ENCODE measurements around the gene NELL2. TPM values are rescaled to one million over a fixed set of nuclear protein-coding genes. Genes with fewer than 3 reads are reported as not detected.

NELL2 gene
- total and polyA plus RNA-seq, 2 experiments from 2014 or later, result not detected

DNA sequence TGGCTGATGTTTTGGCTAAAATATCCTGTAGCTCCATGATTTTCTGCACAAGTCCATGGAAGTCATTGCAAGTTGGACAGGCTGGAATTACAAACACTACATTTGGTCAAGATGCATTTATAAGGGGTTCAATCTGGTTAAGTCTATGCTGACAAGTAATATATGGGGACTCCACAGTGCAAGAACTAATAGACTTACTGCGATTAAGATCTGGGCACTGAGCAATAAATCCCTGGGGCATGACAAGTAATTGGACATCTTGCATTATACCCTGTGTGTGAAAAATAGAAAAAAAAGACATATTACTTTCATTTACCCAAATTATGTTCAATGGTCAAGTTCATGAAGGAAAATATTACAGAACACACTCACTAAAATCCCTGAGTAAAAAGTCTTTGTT, 99.1 kb downstream of the NELL2 start:
- Histone ChIP-seq H4K20me1 (ENCODE audit: insufficient read depth) (no peaks in the 10 kb centered on the region), H3K27ac (no peak overlapping the region), H3K36me3 (ENCODE audit: low read depth) (no peaks in the 10 kb centered on the region), H3K9me3 (ENCODE audit: low read depth) (no peaks in the 10 kb centered on the region), H3K9me2 (ENCODE audit: insufficient read depth) (no peaks in the 10 kb centered on the region), H3K4me1 (ENCODE audit: insufficient read depth) (no peaks in the 10 kb centered on the region), H3K79me2 (ENCODE audit: insufficient read depth) (no peaks in the 10 kb centered on the region), H3K27me3 (replicated peaks; ENCODE audit: insufficient read depth) (no peaks in the 10 kb centered on the region; the same call in 1 of the 2 replicates), H3K4me2 (ENCODE audit: unreplicated experiment) (no peak overlapping the region), H3K9ac (no peak overlapping the region), H3F3A (ENCODE audit: insufficient read depth) (no peaks in the 10 kb centered on the region), H3K4me3 (no peak overlapping the region), H2AFZ (no peak overlapping the region)
- in situ Hi-C loops (cut with MboI), result no loop called here
- 53 to 57% methylated on average over 1 of the region's 1 CpG for WGBS, 2 experiments (ENCODE audit: low coverage in 1 of 2, low lambda C conversion rate in 2 of 2, missing lambda C conversion rate in 2 of 2)
- no peak for DNase-seq
- TF ChIP-seq EZH2phosphoT487 (IDR thresholded peaks at IDR 0.05; ENCODE audit: insufficient read depth, low read depth) (no peak), EZH2 (IDR thresholded peaks at IDR 0.05; ENCODE audit: insufficient read depth, poor library complexity, severe bottlenecking) (no peak)

DNA sequence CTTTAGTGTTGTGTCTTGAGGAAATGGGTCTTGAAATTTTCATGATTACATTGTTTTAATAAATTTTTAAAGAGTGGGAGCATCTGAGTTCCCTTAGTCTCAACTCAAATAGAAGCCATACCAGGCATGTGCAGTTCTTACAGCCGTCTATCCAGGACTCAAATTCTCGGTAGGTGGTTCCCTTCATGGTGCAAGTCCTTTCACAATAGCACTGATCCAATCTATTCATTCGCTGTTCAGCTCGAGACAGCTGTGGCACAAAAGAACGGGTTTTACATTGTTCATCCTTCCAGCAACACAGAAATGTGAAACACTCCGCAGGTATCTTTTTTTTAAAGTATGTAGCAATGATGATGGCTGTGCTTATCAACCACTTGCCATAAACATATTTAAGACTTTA, 100.2 kb downstream of the NELL2 start:
- WGBS, 2 experiments (ENCODE audit: low coverage in 1 of 2, low lambda C conversion rate in 2 of 2, missing lambda C conversion rate in 2 of 2), result 40 to 43% methylated on average over 6 of the region's 6 CpGs
- Histone ChIP-seq H3K79me2 (ENCODE audit: insufficient read depth) (no peaks in the 10 kb centered on the region), H3K27me3 (replicated peaks; ENCODE audit: insufficient read depth) (no peaks in the 10 kb centered on the region; the same call in 1 of the 2 replicates), H3K4me2 (ENCODE audit: unreplicated experiment) (no peak overlapping the region), H3K9me3 (ENCODE audit: low read depth) (no peaks in the 10 kb centered on the region), H2AFZ (no peak overlapping the region), H4K20me1 (ENCODE audit: insufficient read depth) (no peaks in the 10 kb centered on the region), H3K4me1 (ENCODE audit: insufficient read depth) (no peaks in the 10 kb centered on the region), H3F3A (ENCODE audit: insufficient read depth) (no peaks in the 10 kb centered on the region), H3K4me3 (no peak overlapping the region), H3K9me2 (ENCODE audit: insufficient read depth) (no peaks in the 10 kb centered on the region), H3K27ac (no peak overlapping the region), H3K36me3 (ENCODE audit: low read depth) (no peaks in the 10 kb centered on the region), H3K9ac (no peak overlapping the region)
- no peak for DNase-seq
- in situ Hi-C loops (cut with MboI), result no loop called here
- TF ChIP-seq EZH2phosphoT487 (IDR thresholded peaks at IDR 0.05; ENCODE audit: insufficient read depth, low read depth), result no peak
- TF ChIP-seq EZH2 (IDR thresholded peaks at IDR 0.05; ENCODE audit: insufficient read depth, poor library complexity, severe bottlenecking), result no peak

GRCh38 chr12:44774815-44775411, 101.2 kb downstream of the NELL2 start:
- no peaks in the 10 kb centered on the region for H3K79me2 ChIP-seq (ENCODE audit: insufficient read depth)
- no peak overlapping the region for H3K4me3 ChIP-seq
- H3K27ac ChIP-seq, result no peak overlapping the region
- no peaks in the 10 kb centered on the region for H3K4me1 ChIP-seq (ENCODE audit: insufficient read depth)
- no peak overlapping the region for H3K4me2 ChIP-seq (ENCODE audit: unreplicated experiment)
- H3K27me3 ChIP-seq (replicated peaks; ENCODE audit: insufficient read depth), result no peaks in the 10 kb centered on the region; the same call in 1 of the 2 replicates
- DNase-seq, result peak; percentile 24
- in situ Hi-C loops (cut with MboI), result no loop called here
- WGBS, 2 experiments (ENCODE audit: low coverage in 1 of 2, low lambda C conversion rate in 2 of 2, missing lambda C conversion rate in 2 of 2), result 66 to 69% methylated on average over 11 of the region's 11 CpGs
- no peaks in the 10 kb centered on the region for H3F3A ChIP-seq (ENCODE audit: insufficient read depth)
- H3K36me3 ChIP-seq (ENCODE audit: low read depth), result no peaks in the 10 kb centered on the region
- H3K9ac ChIP-seq, result no peak overlapping the region
- H2AFZ ChIP-seq, result no peak overlapping the region
- TF ChIP-seq EZH2 (IDR thresholded peaks at IDR 0.05; ENCODE audit: insufficient read depth, poor library complexity, severe bottlenecking), result no peak
- no peak for TF ChIP-seq EZH2phosphoT487 (IDR thresholded peaks at IDR 0.05; ENCODE audit: insufficient read depth, low read depth)
- H3K9me2 ChIP-seq (ENCODE audit: insufficient read depth), result no peaks in the 10 kb centered on the region
- H4K20me1 ChIP-seq (ENCODE audit: insufficient read depth), result no peaks in the 10 kb centered on the region
- no peaks in the 10 kb centered on the region for H3K9me3 ChIP-seq (ENCODE audit: low read depth)

- Histone ChIP-seq H4K20me1 (ENCODE audit: insufficient read depth) (no peaks in the 10 kb centered on the region), H3K4me1 (ENCODE audit: insufficient read depth) (no peaks in the 10 kb centered on the region), H3F3A (ENCODE audit: insufficient read depth) (no peaks in the 10 kb centered on the region), H3K79me2 (ENCODE audit: insufficient read depth) (no peaks in the 10 kb centered on the region), H3K9ac (no peak overlapping the region), H3K9me3 (ENCODE audit: low read depth) (no peaks in the 10 kb centered on the region), H2AFZ (no peak overlapping the region), H3K27ac (no peak overlapping the region), H3K27me3 (replicated peaks; ENCODE audit: insufficient read depth) (no peaks in the 10 kb centered on the region), H3K4me3 (no peak overlapping the region), H3K4me2 (ENCODE audit: unreplicated experiment) (no peak overlapping the region), H3K9me2 (ENCODE audit: insufficient read depth) (no peaks in the 10 kb centered on the region), H3K36me3 (ENCODE audit: low read depth) (no peaks in the 10 kb centered on the region)
- DNase-seq, result no peak
- in situ Hi-C loops (cut with MboI), result no loop called here
- TF ChIP-seq EZH2phosphoT487 (IDR thresholded peaks at IDR 0.05; ENCODE audit: insufficient read depth, low read depth), result no peak
- no peak for TF ChIP-seq EZH2 (IDR thresholded peaks at IDR 0.05; ENCODE audit: insufficient read depth, poor library complexity, severe bottlenecking)
- 53 to 57% methylated on average over 8 of the region's 8 CpGs for WGBS, 2 experiments (ENCODE audit: low coverage in 1 of 2, low lambda C conversion rate in 2 of 2, missing lambda C conversion rate in 2 of 2)
Observed at GRCh38 chr12:44771485-44772021, 104.6 kb downstream of the NELL2 start.
